Measurements from ENCODE around the gene SLC10A7. TPM values are rescaled to one million over a fixed set of nuclear protein-coding genes. Genes with fewer than 3 reads are reported as not detected.

SLC10A7 gene
- total RNA-seq, 1 experiment from 2014 or later: 3.9 TPM

DNA sequence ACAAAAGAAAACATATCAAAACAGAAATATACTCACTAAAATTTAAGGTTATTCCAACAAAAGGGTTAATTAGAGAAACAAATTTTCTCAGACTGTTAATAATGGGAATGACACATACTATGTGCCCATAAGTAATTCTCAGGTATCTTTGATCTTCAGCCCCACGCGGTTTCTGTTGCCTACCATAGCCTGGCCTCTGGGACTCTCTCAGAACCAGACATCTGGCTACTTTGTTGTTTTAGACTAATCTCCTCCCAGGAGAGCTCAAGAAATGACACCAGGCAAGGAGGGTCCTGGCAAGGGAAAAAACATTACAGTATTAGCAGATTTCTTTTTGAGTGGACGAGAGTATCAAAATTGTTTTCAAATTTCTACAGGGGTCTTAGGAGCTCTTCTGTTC lies 43.7 kb downstream of the SLC10A7 start:
- Mint-ChIP-seq H3K4me3 (no peak overlapping the region), H3K27ac (no peak overlapping the region; a peak in 2 of 7 replicates), H3K27me3 (ENCODE audit: low read depth) (no peaks in the 10 kb centered on the region), H3K4me1 (peaks cover 0 to under 1% of the 10 kb centered on the region in 2 experiments; a peak in 2 of 4 replicates), H3K36me3 (ENCODE audit: insufficient read depth in 1 of 3, low read depth in 3 of 3) (peaks cover 0 to 5% (median 5%) of the 10 kb centered on the region in 3 experiments; a peak in 2 of 7 replicates), H3K9me3 (peaks cover 4 to 11% of the 10 kb centered on the region in 2 experiments; a peak in 3 of 5 replicates)
- no peaks in the 10 kb centered on the region for H3K27me3 ChIP-seq (ENCODE audit: insufficient read depth, low read length)
- no peak overlapping the region for H2BK5ac ChIP-seq (ENCODE audit: insufficient read length, low read length)
- H4K91ac ChIP-seq (ENCODE audit: insufficient read length, low read depth, low read length): no peak overlapping the region
- H3T11ph ChIP-seq (ENCODE audit: low read length): no peak overlapping the region
- H4K5ac ChIP-seq (ENCODE audit: insufficient read length, low read depth, low read length): no peak overlapping the region
- H3K27ac ChIP-seq (ENCODE audit: insufficient read length, low read depth, low read length): no peak overlapping the region
- no CpG with 5 or more reads among the region's 3 CpGs for WGBS (ENCODE audit: extremely low coverage, insufficient read length, low lambda C conversion rate)
- no peak overlapping the region for H2AK5ac ChIP-seq (ENCODE audit: insufficient read length, low read length)
- no peak overlapping the region for H3K9ac ChIP-seq (ENCODE audit: extremely low read depth, insufficient read length, low read length)
- H4K8ac ChIP-seq (replicated peaks; ENCODE audit: insufficient read length, low read depth, low read length): no peak overlapping the region
- H3K23me2 ChIP-seq (ENCODE audit: insufficient read length, low read depth, low read length, poor library complexity, severe bottlenecking): no peaks in the 10 kb centered on the region
- no peaks in the 10 kb centered on the region for H3K79me1 ChIP-seq (ENCODE audit: insufficient read depth, low read depth, low read length, poor library complexity, severe bottlenecking)
- H2AFZ ChIP-seq (ENCODE audit: low read length): no peak overlapping the region
- no peak overlapping the region for H3K4ac ChIP-seq (ENCODE audit: low read depth, low read length)
- H4K20me1 ChIP-seq (ENCODE audit: control insufficient read depth, insufficient read depth, insufficient read length): no peaks in the 10 kb centered on the region
- no peaks in the 10 kb centered on the region for H3K79me2 ChIP-seq (ENCODE audit: insufficient read depth, low read length)
- TF ChIP-seq CTCF (conservative IDR thresholded peaks at IDR 0.05): no peak
- DNase-seq: no peak
- no peaks in the 10 kb centered on the region for H3K9me3 ChIP-seq (ENCODE audit: control insufficient read depth, low read depth, low read length)
- H3K56ac ChIP-seq (ENCODE audit: insufficient read length, low read depth, low read length): no peak overlapping the region
- no peak overlapping the region for H3K4me2 ChIP-seq (ENCODE audit: insufficient read depth, insufficient read length, low read length)
- no peak overlapping the region for H3K23ac ChIP-seq (ENCODE audit: insufficient read length, low read depth, low read length)
- no peak overlapping the region for H2BK20ac ChIP-seq (ENCODE audit: low read depth, low read length, poor library complexity, severe bottlenecking)
- H2BK120ac ChIP-seq (ENCODE audit: low read depth, low read length, poor library complexity, severe bottlenecking): no peak overlapping the region
- no peak overlapping the region for H3K18ac ChIP-seq (ENCODE audit: insufficient read length, low read depth, low read length)
- H3K4me1 ChIP-seq (ENCODE audit: insufficient read depth, low read length): no peaks in the 10 kb centered on the region
- no peak overlapping the region for H3K14ac ChIP-seq (ENCODE audit: insufficient read depth, low read length)
- no peak overlapping the region for H2BK12ac ChIP-seq (ENCODE audit: insufficient read length, low read depth, low read length)
- no peak overlapping the region for H2BK15ac ChIP-seq (ENCODE audit: low read depth, low read length)
